Measurements from ENCODE around the gene MRPL42.

DNA sequence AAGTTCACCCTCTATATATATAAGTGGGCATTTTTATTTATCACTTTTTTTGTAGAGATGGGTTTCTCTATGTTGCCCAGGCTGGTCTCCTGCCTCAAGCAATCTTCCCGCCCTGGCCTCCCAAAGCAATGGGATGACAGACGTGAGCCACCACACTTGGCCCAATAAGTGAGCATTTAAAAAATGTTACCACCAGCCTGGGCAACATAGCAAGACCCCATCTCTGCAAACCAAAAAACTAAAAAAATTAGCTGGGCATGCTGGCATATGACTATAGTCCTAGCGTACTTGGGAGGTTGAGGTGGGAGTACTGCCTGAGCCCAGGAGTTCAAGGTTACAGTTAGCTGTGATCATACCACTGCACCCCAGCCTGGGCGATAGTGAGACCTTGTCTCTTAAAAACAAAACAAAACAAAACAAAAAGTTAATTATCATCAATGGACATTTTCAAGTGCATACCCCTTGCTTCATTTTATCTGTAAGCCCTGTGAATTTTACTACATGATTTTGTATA, 49.3 kb upstream of the MRPL42 start:
- TF ChIP-seq CTCF (IDR thresholded peaks at IDR 0.05) (no peak), TAF1 (IDR thresholded peaks at IDR 0.05; ENCODE audit: borderline replicate concordance, low read depth, low read length) (no peak)

Measured in SK-N-SH (cell line).